Liver (tissue), 3 donors: ENCODE measurements around the gene ZNF862.

ENCODE experiments used
- ATF3 ChIP-seq: IDR thresholded peaks from 2 replicates; pipeline ENCODE4 v1.6.1; 2016; ENCODE audit warnings: antibody characterized with exemption
- CTCF ChIP-seq: fragments of 150-350 bp; IDR thresholded peaks from 2 replicates; pipeline ENCODE4 v1.5.1; 2017; ENCODE audit warnings: improper control_type of control experiment, low read depth, low read length; ENCODE audit not compliant: missing input control
- FOXA1 ChIP-seq: IDR thresholded peaks from 2 replicates; pipeline ENCODE4 v1.6.1; 2016; ENCODE audit warnings: antibody characterized with exemption
- GABPA ChIP-seq, 2 donors: IDR thresholded peaks in 1 of 2; conservative IDR thresholded peaks in 1 of 2; 2 replicates each; pipeline ENCODE4 v1.6.1; 2016; ENCODE audit warnings: antibody characterized with exemption in 2 of 2, mild to moderate bottlenecking in 1 of 2, moderate library complexity in 1 of 2
- JUND ChIP-seq, 2 donors: IDR thresholded peaks; 2 replicates each; pipeline ENCODE4 v1.6.1; 2016; ENCODE audit warnings: antibody characterized with exemption in 2 of 2
- MAX ChIP-seq: IDR thresholded peaks from 2 replicates; pipeline ENCODE4 v1.6.1; 2016; ENCODE audit warnings: antibody characterized with exemption
- RAD21 ChIP-seq, 2 donors: IDR thresholded peaks; 2 replicates each; pipeline ENCODE4 v1.6.1; 2016; ENCODE audit warnings: antibody characterized with exemption in 2 of 2, mild to moderate bottlenecking in 2 of 2
- REST ChIP-seq: IDR thresholded peaks from 2 replicates; pipeline ENCODE4 v1.6.1; 2016; ENCODE audit warnings: antibody characterized with exemption, mild to moderate bottlenecking
- TAF1 ChIP-seq: conservative IDR thresholded peaks from 2 replicates; pipeline ENCODE4 v1.6.1; 2016; ENCODE audit warnings: antibody characterized with exemption, mild to moderate bottlenecking
- YY1 ChIP-seq: IDR thresholded peaks from 2 replicates; pipeline ENCODE4 v1.6.1; 2016; ENCODE audit warnings: antibody characterized with exemption, mild to moderate bottlenecking
- ZBTB33 ChIP-seq: IDR thresholded peaks from 2 replicates; pipeline ENCODE4 v1.6.1; 2016; ENCODE audit warnings: antibody characterized with exemption
- donor health status: healthy.
- donor health status: healthy.

GRCh38 chr7:149879766-149880637 is 41.8 kb downstream of the ZNF862 start:
- TF ChIP-seq CTCF: no peak
- no peak for TF ChIP-seq RAD21 (IDR thresholded peaks at IDR 0.05)
- no peak for TF ChIP-seq REST
- TF ChIP-seq MAX: no peak
- no peak for TF ChIP-seq YY1
- TF ChIP-seq ATF3: no peak
- TF ChIP-seq FOXA1: no peak
- no peak for TF ChIP-seq GABPA (IDR thresholded peaks at IDR 0.05 in 1 of 2, conservative IDR thresholded peaks at IDR 0.05 in 1 of 2)
- TF ChIP-seq JUND (IDR thresholded peaks at IDR 0.05): no peak
- no peak for TF ChIP-seq TAF1
- no peak for TF ChIP-seq ZBTB33
